PFSK-1 (cell line): Measurements from ENCODE around the gene EXOC4.

Experiments used
- SIN3A ChIP-seq: IDR thresholded peaks from 2 replicates; pipeline ENCODE4 v1.6.1; 2012; ENCODE audit warnings: mild to moderate bottlenecking, low read length, moderate library complexity, borderline replicate concordance; ENCODE audit not compliant: insufficient read depth
- TF ChIP-seq, protein P1 (sequence below), 2 experiments: IDR thresholded peaks; 2 replicates each; pipeline versions ENCODE4 v1.6.1 to v1.8.0; 2011 to 2012; ENCODE audit warnings: low read depth in 2 of 2, low read length in 2 of 2, control low read depth in 1 of 2, inconsistent platforms in 1 of 2, mild to moderate bottlenecking in 1 of 2, moderate library complexity in 1 of 2; ENCODE audit not compliant: insufficient read depth in 1 of 2

- TF ChIP-seq, protein P1, sequence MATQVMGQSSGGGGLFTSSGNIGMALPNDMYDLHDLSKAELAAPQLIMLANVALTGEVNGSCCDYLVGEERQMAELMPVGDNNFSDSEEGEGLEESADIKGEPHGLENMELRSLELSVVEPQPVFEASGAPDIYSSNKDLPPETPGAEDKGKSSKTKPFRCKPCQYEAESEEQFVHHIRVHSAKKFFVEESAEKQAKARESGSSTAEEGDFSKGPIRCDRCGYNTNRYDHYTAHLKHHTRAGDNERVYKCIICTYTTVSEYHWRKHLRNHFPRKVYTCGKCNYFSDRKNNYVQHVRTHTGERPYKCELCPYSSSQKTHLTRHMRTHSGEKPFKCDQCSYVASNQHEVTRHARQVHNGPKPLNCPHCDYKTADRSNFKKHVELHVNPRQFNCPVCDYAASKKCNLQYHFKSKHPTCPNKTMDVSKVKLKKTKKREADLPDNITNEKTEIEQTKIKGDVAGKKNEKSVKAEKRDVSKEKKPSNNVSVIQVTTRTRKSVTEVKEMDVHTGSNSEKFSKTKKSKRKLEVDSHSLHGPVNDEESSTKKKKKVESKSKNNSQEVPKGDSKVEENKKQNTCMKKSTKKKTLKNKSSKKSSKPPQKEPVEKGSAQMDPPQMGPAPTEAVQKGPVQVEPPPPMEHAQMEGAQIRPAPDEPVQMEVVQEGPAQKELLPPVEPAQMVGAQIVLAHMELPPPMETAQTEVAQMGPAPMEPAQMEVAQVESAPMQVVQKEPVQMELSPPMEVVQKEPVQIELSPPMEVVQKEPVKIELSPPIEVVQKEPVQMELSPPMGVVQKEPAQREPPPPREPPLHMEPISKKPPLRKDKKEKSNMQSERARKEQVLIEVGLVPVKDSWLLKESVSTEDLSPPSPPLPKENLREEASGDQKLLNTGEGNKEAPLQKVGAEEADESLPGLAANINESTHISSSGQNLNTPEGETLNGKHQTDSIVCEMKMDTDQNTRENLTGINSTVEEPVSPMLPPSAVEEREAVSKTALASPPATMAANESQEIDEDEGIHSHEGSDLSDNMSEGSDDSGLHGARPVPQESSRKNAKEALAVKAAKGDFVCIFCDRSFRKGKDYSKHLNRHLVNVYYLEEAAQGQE (IDR thresholded peaks at IDR 0.05; ENCODE audit: insufficient read depth in 1 of 2, low read depth in 2 of 2, low read length in 2 of 2): no peak
- no peak for TF ChIP-seq SIN3A
These were observed 258.8 kb downstream of the EXOC4 start for GRCh38 chr7:133511708-133512107.
